Neural crest cell (in vitro differentiated cells): ENCODE data around the gene SMKR1. TPM values are rescaled to one million over a fixed set of nuclear protein-coding genes. Genes with fewer than 3 reads are reported as not detected.

Experiments
- DNase-seq: peaks from one replicate; pipeline ENCODE4 v3.0.0; 2021; ENCODE audit warnings: low read depth, mixed read lengths, low spot score
- H3K27ac Mint-ChIP-seq: one replicate; pipeline ENCODE4 v1.8.0; 2021; ENCODE audit warnings: mild to moderate bottlenecking, mixed read lengths; ENCODE audit not compliant: unreplicated experiment
- H3K27me3 Mint-ChIP-seq: 2 replicates; pipeline ENCODE4 v1.8.0; 2021; ENCODE audit warnings: low read depth, mild to moderate bottlenecking, mixed read lengths
- H3K36me3 Mint-ChIP-seq: 2 replicates; pipeline ENCODE4 v1.8.0; 2021; ENCODE audit warnings: low read depth, mild to moderate bottlenecking, mixed read lengths
- H3K4me1 Mint-ChIP-seq: 2 replicates; pipeline ENCODE4 v1.8.0; 2021; ENCODE audit warnings: mixed read lengths
- H3K4me3 Mint-ChIP-seq: one replicate; pipeline ENCODE4 v1.8.0; 2021; ENCODE audit warnings: mild to moderate bottlenecking, mixed read lengths
- H3K9me3 Mint-ChIP-seq: 2 replicates; pipeline ENCODE4 v1.8.0; 2021; ENCODE audit warnings: mixed read lengths
- CTCF ChIP-seq: fragments of 200-600 bp; sonication (generic); conservative IDR thresholded peaks from 2 replicates; pipeline ENCODE4 v1.5.0; 2021; ENCODE audit warnings: antibody characterized with exemption, mild to moderate bottlenecking
- total RNA-seq: library from RNA; stranded (reverse); gene quantifications from 2 replicates; pipeline ENCODE4 v1.2.1, GENCODE V29; 2021

SMKR1 gene
- total RNA-seq, 1 donor from 2014 or later, result 2.5 TPM

GRCh38 chr7:129514683-129515082 is 12.4 kb downstream of the SMKR1 start:
- H3K4me3 Mint-ChIP-seq, result no peak overlapping the region
- H3K27ac Mint-ChIP-seq, result no peak overlapping the region
- no peaks in the 10 kb centered on the region for H3K27me3 Mint-ChIP-seq
- H3K9me3 Mint-ChIP-seq, result no peaks in the 10 kb centered on the region
- H3K4me1 Mint-ChIP-seq, result no peaks in the 10 kb centered on the region
- no peak for DNase-seq
- no peak for TF ChIP-seq CTCF
- H3K36me3 Mint-ChIP-seq, result no peaks in the 10 kb centered on the region

GRCh38 chr7:129515381-129515780 is 13.1 kb downstream of the SMKR1 start:
- Mint-ChIP-seq H3K9me3 (no peaks in the 10 kb centered on the region), H3K4me3 (no peak overlapping the region), H3K27me3 (no peaks in the 10 kb centered on the region), H3K36me3 (no peaks in the 10 kb centered on the region), H3K27ac (no peak overlapping the region), H3K4me1 (no peaks in the 10 kb centered on the region)
- DNase-seq, result no peak
- no peak for TF ChIP-seq CTCF

GRCh38 chr7:129517931-129518330 is 15.6 kb downstream of the SMKR1 start:
- peaks cover 9% of the 10 kb centered on the region for H3K27me3 Mint-ChIP-seq
- H3K36me3 Mint-ChIP-seq, result no peaks in the 10 kb centered on the region
- H3K4me3 Mint-ChIP-seq, result no peak overlapping the region
- no peak for TF ChIP-seq CTCF
- H3K9me3 Mint-ChIP-seq, result no peaks in the 10 kb centered on the region
- DNase-seq, result no peak
- H3K4me1 Mint-ChIP-seq, result no peaks in the 10 kb centered on the region
- H3K27ac Mint-ChIP-seq, result no peak overlapping the region

- no peak overlapping the region for H3K27ac Mint-ChIP-seq
- no peaks in the 10 kb centered on the region for H3K9me3 Mint-ChIP-seq
- peaks cover 10% of the 10 kb centered on the region for H3K27me3 Mint-ChIP-seq
- no peak overlapping the region for H3K4me3 Mint-ChIP-seq
- no peak for TF ChIP-seq CTCF
- no peak for DNase-seq
- H3K4me1 Mint-ChIP-seq, result no peaks in the 10 kb centered on the region
- no peaks in the 10 kb centered on the region for H3K36me3 Mint-ChIP-seq
These were observed 17.1 kb downstream of the SMKR1 start for GRCh38 chr7:129519464-129519863.

- Mint-ChIP-seq H3K9me3 (no peaks in the 10 kb centered on the region), H3K4me3 (no peak overlapping the region), H3K27me3 (peaks cover 10% of the 10 kb centered on the region), H3K4me1 (no peaks in the 10 kb centered on the region), H3K27ac (no peak overlapping the region), H3K36me3 (no peaks in the 10 kb centered on the region)
- TF ChIP-seq CTCF, result no peak
- no peak for DNase-seq
These were observed 20.0 kb downstream of the SMKR1 start for GRCh38 chr7:129522088-129522970.
